Activated effector memory CD4-positive, alpha-beta T cell treated with anti-CD3 and anti-CD28 coated beads, Interleukin-2, amount 50 U/mL, for 16 hours (primary cell): ENCODE data around the gene UBA5.

Experiments
- DNase-seq: peaks from one replicate; pipeline ENCODE4 v3.0.0-alpha.2; 2020

UBA5 gene

GRCh38 chr3:132722165-132723023 lies 62.3 kb downstream of the UBA5 start, which contains the start of gene NPHP3:
Gene NPHP3 (minus strand): TSS chr3:132722409. CDS start chr3:132722355, 54 bp downstream.
- peak; percentile 97 for DNase-seq

- no peak for DNase-seq
Observed at GRCh38 chr3:132723024-132723950, 63.2 kb downstream of the UBA5 start.

- DNase-seq = no peak
Observed at GRCh38 chr3:132726341-132726823, 66.3 kb downstream of the UBA5 start.
